Uterus (tissue), 4 donors: Measurements from ENCODE around the gene KLHL28. TPM values are rescaled to one million over a fixed set of nuclear protein-coding genes. Genes with fewer than 3 reads are reported as not detected.

Source experiments
- DNase-seq, 2 donors: peaks; one replicate each; pipeline ENCODE4 v3.0.0-alpha.2; 2019 to 2020
- H3K27ac ChIP-seq, 2 donors: fragments of 200-600 bp; sonication (generic); 1 replicate in 1 of 2; 2 replicates in 1 of 2; pipeline ENCODE4 v1.5.1; 2016 to 2018
- H3K27me3 ChIP-seq, 2 donors: fragments of 200-600 bp; sonication (generic); one replicate each; pipeline ENCODE4 v1.5.1; 2018 to 2019; ENCODE audit warnings: control low read depth in 1 of 2
- H3K36me3 ChIP-seq, 2 donors: fragments of 200-600 bp; sonication (generic); one replicate each; pipeline ENCODE4 v1.5.1; 2019; ENCODE audit warnings: control low read depth in 1 of 2
- H3K4me1 ChIP-seq, 2 donors: fragments of 200-600 bp; sonication (generic); one replicate each; pipeline ENCODE4 v1.5.1; 2018 to 2019; ENCODE audit warnings: control low read depth in 1 of 2
- H3K4me3 ChIP-seq, 2 donors: fragments of 200-600 bp; sonication (generic); 1 replicate in 1 of 2; 2 replicates in 1 of 2; pipeline ENCODE4 v1.5.1; 2018 to 2019; ENCODE audit warnings: mild to moderate bottlenecking in 1 of 2
- H3K9me3 ChIP-seq, 2 donors: fragments of 200-600 bp; sonication (generic); one replicate each; pipeline ENCODE4 v1.5.1; 2019; ENCODE audit warnings: control low read depth in 1 of 2
- CTCF ChIP-seq, 4 experiments: fragments of 200-600 bp in 2 of 4; fragments of 450-650 bp in 2 of 4; sonication (generic) in 2 of 4; IDR thresholded peaks; one replicate each; pipeline ENCODE4 v1.5.1; 2016 to 2019; ENCODE audit warnings: antibody characterized with exemption in 4 of 4, mild to moderate bottlenecking in 2 of 4, moderate library complexity in 1 of 4
- POLR2A ChIP-seq, 2 donors: fragments of 450-650 bp; IDR thresholded peaks; one replicate each; pipeline ENCODE4 v1.6.1; 2016; ENCODE audit warnings: antibody characterized with exemption in 2 of 2, mild to moderate bottlenecking in 1 of 2, moderate library complexity in 1 of 2
- intact Hi-C: fragments of 100-400 bp; cut with DNase I; formaldehyde crosslinking; loops from one replicate; pipeline ENCODE4 v1.15.1; 2023; ENCODE audit warnings: low total_unique reads
- total RNA-seq, 4 donors: library from RNA; depleted of rRNA in 3 of 4; stranded (reverse); fragments of >200 nt in 3 of 4; gene quantifications; one replicate each; pipeline versions ENCODE4 v1.1.0 to v1.2.4, GENCODE V29; 2014 to 2023
- donor health status: DM: yes; HTN: yes; CAD: no.

KLHL28 gene
- total RNA-seq, 4 donors from 2014 or later: 3.6 to 40.2 (median 16.0) TPM

- intact Hi-C loops: no loop called here
- H3K36me3 ChIP-seq: no peaks in the 10 kb centered on the region
- no peaks in the 10 kb centered on the region for H3K4me1 ChIP-seq
- TF ChIP-seq POLR2A (IDR thresholded peaks at IDR 0.05): no peak
- no peak for TF ChIP-seq CTCF (IDR thresholded peaks at IDR 0.05)
- DNase-seq: no peak
- H3K9me3 ChIP-seq: no peaks in the 10 kb centered on the region
- no peak overlapping the region for H3K27ac ChIP-seq
- H3K4me3 ChIP-seq: no peak overlapping the region
- H3K27me3 ChIP-seq: no peaks in the 10 kb centered on the region
Observed at GRCh38 chr14:44886860-44887595, 74.7 kb downstream of the KLHL28 start.

DNA sequence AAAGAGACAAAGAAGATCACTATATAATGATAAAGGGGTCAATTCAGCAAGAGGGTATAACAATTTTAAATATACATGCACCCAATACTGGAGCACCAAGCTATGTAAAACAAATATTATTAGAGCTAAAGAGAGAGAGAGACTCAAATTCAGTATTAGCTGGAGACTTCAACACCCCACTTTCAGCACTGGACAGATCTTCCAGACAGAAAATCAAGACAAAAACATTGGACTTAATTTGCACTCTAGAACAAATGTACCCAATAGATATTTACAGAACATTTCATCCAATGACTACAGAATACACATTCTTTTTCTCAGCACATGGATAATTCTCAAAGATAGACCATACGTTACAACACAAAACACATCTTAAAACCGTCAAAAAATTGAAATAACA lies 81.0 kb downstream of the KLHL28 start:
- no peaks in the 10 kb centered on the region for H3K4me1 ChIP-seq
- intact Hi-C loops: no loop called here

More for the DNA sequence above, 81.0 kb downstream of the KLHL28 start:
- TF ChIP-seq CTCF (IDR thresholded peaks at IDR 0.05): no peak
- no peak for TF ChIP-seq POLR2A (IDR thresholded peaks at IDR 0.05)
- DNase-seq: no peak
- Histone ChIP-seq H3K9me3 (no peaks in the 10 kb centered on the region), H3K27me3 (no peaks in the 10 kb centered on the region), H3K27ac (no peak overlapping the region), H3K36me3 (no peaks in the 10 kb centered on the region), H3K4me3 (no peak overlapping the region)

Other genes starting within 250 kb of the KLHL28 start
- gene TOGARAM1, start 243 bp upstream of the KLHL28 start, total RNA-seq: 10 to 100 TPM; 10.9 to 56.5 (median 31.7) TPM
- 100 to 1,000 TPM in 1 of 4 donors, 10 to 100 TPM in 3; 39.1 to 243 (median 69.5) TPM for gene PRPF39, start 122.2 kb upstream of the KLHL28 start, total RNA-seq
- 10 to 100 TPM; 20.2 to 57.7 (median 37.8) TPM for gene FKBP3, start 172.5 kb upstream of the KLHL28 start, total RNA-seq
- 10 to 100 TPM in 1 of 4 donors, 1 to 10 TPM in 3; 6.9 to 25.7 (median 9.0) TPM for gene FANCM, start 174.0 kb upstream of the KLHL28 start, total RNA-seq